Measurements from ENCODE around the gene MAT1A. TPM values are rescaled to one million over a fixed set of nuclear protein-coding genes. Genes with fewer than 3 reads are reported as not detected.
A peak's percentile ranks its signal among the peaks of the same experiment; 100 is the strongest.
"Not testable (repeated sequence)": the region's sequence is repeated elsewhere in the genome, so short reads cannot be mapped to it uniquely, and the experiment has no call there.

MAT1A gene
- total RNA-seq, 1 donor from 2014 or later, result 928 TPM

DNA sequence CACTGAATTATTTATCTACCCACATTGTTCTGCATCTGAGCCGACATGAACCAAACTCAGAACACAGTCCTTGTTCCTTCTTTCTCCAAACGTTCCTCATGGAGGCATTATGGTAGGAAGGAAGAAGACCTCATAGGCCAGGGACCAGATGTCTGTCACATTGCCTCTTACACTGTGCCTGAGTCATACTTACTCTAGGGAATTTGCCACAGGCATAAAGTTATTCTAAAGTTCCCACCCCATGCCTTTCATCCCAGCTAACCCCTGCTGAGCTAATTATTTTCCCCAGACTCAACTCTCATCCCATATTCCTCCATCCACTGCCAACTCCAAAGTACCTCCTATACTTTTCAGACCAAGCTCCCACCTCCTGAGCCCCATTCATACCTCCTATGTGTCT is 21.2 kb downstream of the MAT1A start:
- no peak for DNase-seq (ENCODE audit: low spot score)
- ATAC-seq, result no peak

DNA sequence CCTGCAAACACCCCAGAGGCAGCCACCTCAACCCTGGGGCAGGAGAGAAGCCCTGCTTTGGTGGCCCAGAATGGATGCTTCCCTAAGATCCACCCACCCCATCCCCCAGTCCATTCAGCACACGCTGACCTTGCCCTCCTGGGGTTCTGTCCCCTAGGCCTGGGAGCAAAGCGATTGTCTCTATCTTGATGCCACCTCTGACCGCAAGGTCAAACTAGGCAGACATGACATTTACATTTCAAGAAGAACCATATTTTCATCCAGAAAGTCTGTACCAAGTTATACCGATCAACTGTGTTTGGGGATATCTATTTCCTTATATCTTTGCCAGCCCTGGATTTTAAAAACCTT is 23.0 kb downstream of the MAT1A start:
- DNase-seq (ENCODE audit: low spot score) (peak; percentile 64), ATAC-seq (peak; percentile 61)

GRCh38 chr10:80265740-80266512 is 23.5 kb downstream of the MAT1A start:
- peak; percentile 45 for DNase-seq (ENCODE audit: low spot score)
- peak; percentile 59 for ATAC-seq

DNA sequence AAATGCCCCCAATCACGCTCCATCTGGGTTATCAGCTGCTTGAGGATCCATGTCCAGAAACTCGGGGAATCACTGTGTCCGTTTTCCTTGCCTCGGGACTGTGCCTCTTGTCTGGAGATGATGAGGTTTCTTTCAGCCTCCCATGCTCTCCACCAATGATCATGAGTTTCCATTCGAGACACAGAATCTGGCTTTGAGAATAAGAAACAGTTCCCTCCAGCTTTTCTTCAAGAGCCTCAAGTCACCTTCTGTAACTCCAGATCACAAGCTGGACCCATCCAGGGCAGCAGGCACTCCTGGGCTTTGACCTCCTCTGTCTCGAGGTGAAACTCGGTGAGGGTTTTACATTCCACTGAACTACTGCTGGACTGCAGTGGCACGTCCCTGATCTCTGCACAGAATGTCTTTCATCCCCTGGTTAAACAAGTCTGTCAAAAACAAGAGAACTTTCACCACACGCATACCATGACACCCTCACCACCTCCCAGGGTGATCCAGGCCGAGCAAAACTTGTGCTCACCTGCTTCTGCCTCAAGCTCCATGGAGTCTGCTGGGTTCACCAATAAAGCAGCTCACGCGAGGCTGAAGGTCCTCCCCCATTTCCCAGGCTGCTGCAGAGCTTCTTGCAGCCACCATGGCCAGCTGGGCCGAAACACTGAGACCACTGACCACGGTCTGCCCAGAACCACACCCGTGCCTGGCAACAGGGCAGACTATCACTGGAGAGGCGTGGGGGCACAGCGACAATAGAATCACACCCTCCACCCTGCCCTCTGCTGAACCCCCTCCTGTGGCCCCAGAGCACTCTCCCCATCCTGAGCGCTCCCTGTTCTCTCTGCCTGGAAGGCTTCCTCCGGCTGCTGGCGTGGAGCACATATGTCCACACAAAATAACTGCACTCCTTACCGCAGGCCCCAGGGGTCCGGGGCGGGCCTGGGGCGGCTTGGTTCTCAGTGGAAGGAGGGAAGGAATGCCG is 25.1 kb downstream of the MAT1A start:
- peak; percentile 41 for DNase-seq (ENCODE audit: low spot score)
- ATAC-seq, result no peak

DNA sequence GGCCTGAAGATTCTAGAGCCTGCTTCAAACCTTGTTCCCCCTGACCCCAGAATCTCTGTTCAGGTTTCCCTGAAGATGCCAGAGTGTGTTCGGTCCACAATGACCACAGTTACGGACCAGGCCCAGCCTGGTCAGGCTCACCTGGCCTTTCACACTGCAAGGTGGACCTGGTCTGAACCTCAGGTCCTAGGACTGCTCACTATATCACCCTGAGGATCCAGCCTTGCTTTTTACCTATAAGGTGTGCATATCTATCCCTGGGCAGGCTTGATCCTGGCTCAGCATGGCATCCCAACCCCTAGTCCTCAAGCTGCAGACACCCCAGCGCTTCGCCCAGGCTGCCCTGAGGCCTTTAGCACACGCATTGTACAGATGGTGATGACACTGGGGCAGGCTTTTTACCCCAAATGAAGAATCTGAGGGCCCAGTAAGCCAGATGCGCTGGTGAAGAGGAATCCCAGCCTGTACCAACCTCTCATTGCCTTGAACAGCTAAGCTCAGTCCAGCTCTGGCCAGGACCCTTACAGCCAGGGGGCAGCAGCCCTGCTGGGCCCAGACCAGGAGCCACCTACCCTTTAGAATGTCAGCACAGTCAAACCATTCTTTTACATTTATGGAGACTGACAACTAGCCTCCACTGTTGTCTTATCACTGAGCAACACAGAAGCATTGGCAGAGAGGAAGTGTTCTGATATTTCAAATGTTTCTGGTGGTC is 28.0 kb downstream of the MAT1A start:
- ATAC-seq (no peak), DNase-seq (ENCODE audit: low spot score) (no peak)

DNA sequence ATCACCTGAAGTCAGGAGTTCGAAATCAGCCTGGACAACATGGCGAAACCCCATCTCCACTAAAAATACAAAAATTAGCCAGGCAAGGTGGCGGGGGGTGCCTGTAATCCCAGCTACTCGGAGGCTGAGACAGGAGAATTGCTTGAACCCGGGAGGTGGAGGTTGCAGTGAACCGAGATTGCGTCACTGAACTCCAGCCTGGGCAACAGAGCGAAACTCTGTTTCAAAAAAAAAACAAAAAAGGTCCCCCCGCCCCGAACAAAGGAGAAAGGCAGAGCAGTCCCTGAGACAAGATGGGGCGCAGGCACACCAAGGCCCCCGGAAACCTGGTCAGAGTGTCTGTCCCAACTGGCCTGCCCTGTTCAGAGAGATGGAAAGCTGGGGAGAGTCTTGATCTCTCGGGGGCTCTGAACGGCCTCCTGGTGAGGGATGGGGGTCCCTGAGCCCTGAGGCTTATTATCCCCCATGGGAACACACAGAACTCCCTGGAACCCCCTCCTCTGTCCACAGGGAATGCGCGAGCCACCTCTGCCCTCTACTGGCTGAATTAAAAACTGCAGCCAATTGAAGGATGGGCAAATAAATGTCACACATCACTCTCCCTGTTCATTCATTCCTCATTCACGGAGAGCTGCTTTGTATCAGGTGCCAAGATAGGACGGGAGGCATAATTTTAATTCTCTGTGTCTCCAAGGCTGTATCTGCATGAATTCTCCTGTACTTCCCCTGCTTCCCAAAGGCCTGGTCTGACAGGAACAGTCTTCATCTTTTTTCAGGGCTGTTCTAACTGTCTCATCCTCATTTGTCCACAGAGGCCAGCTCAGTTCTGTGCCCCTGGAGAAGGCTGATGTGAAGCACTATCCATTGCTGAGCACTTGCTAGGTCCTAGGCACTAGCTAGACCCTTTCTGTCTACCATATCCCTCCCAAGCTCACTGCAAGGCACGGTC is 28.9 kb downstream of the MAT1A start:
- ATAC-seq (peak; percentile 69), DNase-seq (ENCODE audit: low spot score) (peak; percentile 45)

- no peak for DNase-seq (ENCODE audit: low spot score)
- no peak for ATAC-seq
Measured at GRCh38 chr10:80259405-80259871, 30.0 kb downstream of the MAT1A start.

- peak; percentile 60 for DNase-seq (ENCODE audit: low spot score)
- peak; percentile 87 for ATAC-seq
Measured at GRCh38 chr10:80256798-80257197, 32.7 kb downstream of the MAT1A start.

- DNase-seq (ENCODE audit: low spot score); ATAC-seq: not testable (repeated sequence)
Measured at GRCh38 chr10:80254726-80255125, 34.7 kb downstream of the MAT1A start.

- not testable (repeated sequence) for DNase-seq (ENCODE audit: low spot score); ATAC-seq
Measured at GRCh38 chr10:80253963-80254271, 35.5 kb downstream of the MAT1A start.

GRCh38 chr10:80253266-80253962 is 36.0 kb downstream of the MAT1A start:
- DNase-seq (ENCODE audit: low spot score) (no peak), ATAC-seq (no peak)

- ATAC-seq (no peak), DNase-seq (ENCODE audit: low spot score) (no peak)
Measured at GRCh38 chr10:80252296-80252887, 37.1 kb downstream of the MAT1A start.

DNA sequence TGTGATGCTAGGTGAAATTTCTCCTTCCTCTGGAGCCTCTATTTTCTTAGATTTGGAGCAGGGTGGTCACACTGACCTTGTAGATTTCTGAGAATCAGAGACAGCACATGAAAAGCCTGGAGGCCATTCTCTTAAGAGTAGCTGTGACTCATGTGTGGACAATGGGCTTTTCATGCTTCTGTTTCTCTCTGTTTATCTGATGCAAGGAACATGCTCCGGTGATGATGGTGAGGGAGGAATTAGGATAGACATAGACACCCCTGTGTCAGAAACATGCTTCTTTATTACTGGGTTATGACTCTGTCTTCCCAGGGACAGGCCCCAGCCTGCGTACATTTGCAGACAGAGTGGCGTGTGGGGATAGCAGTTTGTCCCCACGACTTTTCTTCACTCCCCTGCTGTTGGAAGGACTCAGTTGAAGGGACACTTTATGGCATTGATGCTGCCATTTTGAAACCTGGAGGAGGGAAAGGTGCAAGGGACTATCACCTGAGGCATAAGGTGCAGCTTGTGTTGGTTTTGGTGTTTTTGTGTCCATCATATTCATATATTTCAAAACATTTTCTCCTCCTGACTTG is 37.7 kb downstream of the MAT1A start:
- ATAC-seq; DNase-seq (ENCODE audit: low spot score): not testable (repeated sequence)

- ATAC-seq, result peak; percentile 70
- not testable (repeated sequence) for DNase-seq (ENCODE audit: low spot score)
Measured at GRCh38 chr10:80250399-80250798, 39.1 kb downstream of the MAT1A start.

DNA sequence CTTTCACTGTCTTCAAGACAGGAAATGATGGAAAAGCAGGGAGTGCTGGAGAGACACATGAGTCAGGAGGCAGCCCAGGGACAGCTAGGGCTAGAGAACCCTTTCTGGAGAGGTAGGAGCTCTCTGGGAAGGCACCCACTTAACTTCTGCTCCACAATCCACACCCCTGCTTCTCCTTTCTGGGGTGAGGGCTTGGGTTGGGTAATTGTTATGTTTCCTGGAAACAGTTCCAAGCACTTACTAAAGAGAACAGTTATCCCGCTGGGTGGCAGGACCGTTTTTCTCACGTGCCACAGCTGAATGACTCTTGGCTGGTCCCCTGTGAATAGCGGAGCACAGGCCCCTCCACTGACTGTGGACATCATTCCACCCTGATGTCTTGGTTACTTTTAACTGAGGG is 39.6 kb downstream of the MAT1A start:
- ATAC-seq; DNase-seq (ENCODE audit: low spot score): not testable (repeated sequence)

DNA sequence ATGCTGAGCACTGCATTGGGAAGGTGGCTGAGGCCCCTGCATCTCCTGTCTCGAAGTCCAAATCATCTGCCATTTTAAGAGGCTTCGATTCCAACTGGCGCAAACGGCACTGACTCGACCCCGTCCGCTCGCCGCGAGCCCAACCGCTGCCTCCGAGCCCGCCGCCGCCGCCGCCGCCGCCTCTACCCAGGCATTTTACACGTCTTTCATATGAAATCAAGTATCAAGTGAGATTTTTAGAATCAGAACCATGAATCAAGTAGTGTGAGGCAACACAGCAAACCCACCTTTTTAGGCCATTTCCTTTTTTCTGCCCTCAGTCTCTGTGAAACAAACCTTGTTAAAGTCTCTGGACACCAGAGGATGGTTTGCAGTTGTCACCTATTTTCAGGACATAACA is 41.8 kb downstream of the MAT1A start:
- not testable (repeated sequence) for ATAC-seq; DNase-seq (ENCODE audit: low spot score)

GRCh38 chr10:80244371-80244770 is 45.1 kb downstream of the MAT1A start:
- not testable (repeated sequence) for ATAC-seq; DNase-seq (ENCODE audit: low spot score)

- DNase-seq (ENCODE audit: low spot score); ATAC-seq: not testable (repeated sequence)
Measured at GRCh38 chr10:80242341-80242740, 47.1 kb downstream of the MAT1A start.

Measured in left lobe of liver (tissue), 2 donors.